22Rv1 (cell line): Measurements from ENCODE around the gene CPT1A.

Experiments used
- CTCF ChIP-seq: fragments of 450-650 bp; IDR thresholded peaks from 2 replicates; pipeline ENCODE4 v1.5.1; 2017; ENCODE audit warnings: mild to moderate bottlenecking
- ZFX ChIP-seq: fragments of 450-650 bp; IDR thresholded peaks from 2 replicates; pipeline ENCODE4 v1.6.1; 2017; ENCODE audit warnings: antibody characterized with exemption, borderline replicate concordance

- TF ChIP-seq CTCF = no peak
- no peak for TF ChIP-seq ZFX
Measured at GRCh38 chr11:68818181-68818580, 23.5 kb downstream of the CPT1A start.
